BJ (cell line): ENCODE measurements around the gene UNC5A. TPM values are rescaled to one million over a fixed set of nuclear protein-coding genes. Genes with fewer than 3 reads are reported as not detected.

Source experiments
- CTCF ChIA-PET: fragments of 350-600 bp; formaldehyde crosslinking; extraction: SDS; loops from one replicate; lab custom pipeline; 2021; ENCODE audit warnings: antibody characterized with exemption, inconsistent platforms; lab: Yijun Ruan, JAX
- POLR2A ChIA-PET: fragments of 300-600 bp; sonication (Branson Sonifier 250); formaldehyde crosslinking; extraction: SDS; loops from one replicate; lab custom pipeline; 2021; ENCODE audit warnings: antibody characterized with exemption; lab: Charles Lee
- DNase-seq: peaks from one replicate; pipeline ENCODE4 v3.0.0-alpha.2; 2011; ENCODE audit warnings: low read depth
- H3K27me3 ChIP-seq: 2 replicates; pipeline ENCODE4 v1.6.0; 2011; ENCODE audit warnings: low read length; ENCODE audit not compliant: control insufficient read depth, insufficient read depth
- H3K36me3 ChIP-seq: 2 replicates; pipeline ENCODE4 v1.5.1; 2011; ENCODE audit warnings: low read length; ENCODE audit not compliant: control insufficient read depth, insufficient read depth
- H3K4me3 ChIP-seq: 2 replicates; pipeline ENCODE4 v1.5.1; 2011; ENCODE audit warnings: low read depth, mild to moderate bottlenecking, control low read depth, low read length
- polyA plus RNA-seq: library from polyadenylated mRNA; depleted of rRNA; stranded (reverse); fragments of >200 nt; gene quantifications from 2 replicates; pipeline ENCODE4 v1.2.3, GENCODE V29; 2011
- TF ChIP-seq, protein P1 (sequence below): IDR thresholded peaks from 2 replicates; pipeline ENCODE4 v1.5.1; 2011; ENCODE audit warnings: low read depth, mild to moderate bottlenecking, control low read depth, inconsistent platforms, low read length, moderate library complexity; ENCODE audit not compliant: insufficient read depth

The UNC5A gene
- polyA plus RNA-seq, 1 experiment, result not detected

GRCh38 chr5:176861276-176861675 lies 50.9 kb downstream of the UNC5A start:
- no peaks in the 10 kb centered on the region for H3K36me3 ChIP-seq
- no peak overlapping the region for H3K4me3 ChIP-seq
- H3K27me3 ChIP-seq, result peaks cover 25% of the 10 kb centered on the region
- TF ChIP-seq, protein P1, sequence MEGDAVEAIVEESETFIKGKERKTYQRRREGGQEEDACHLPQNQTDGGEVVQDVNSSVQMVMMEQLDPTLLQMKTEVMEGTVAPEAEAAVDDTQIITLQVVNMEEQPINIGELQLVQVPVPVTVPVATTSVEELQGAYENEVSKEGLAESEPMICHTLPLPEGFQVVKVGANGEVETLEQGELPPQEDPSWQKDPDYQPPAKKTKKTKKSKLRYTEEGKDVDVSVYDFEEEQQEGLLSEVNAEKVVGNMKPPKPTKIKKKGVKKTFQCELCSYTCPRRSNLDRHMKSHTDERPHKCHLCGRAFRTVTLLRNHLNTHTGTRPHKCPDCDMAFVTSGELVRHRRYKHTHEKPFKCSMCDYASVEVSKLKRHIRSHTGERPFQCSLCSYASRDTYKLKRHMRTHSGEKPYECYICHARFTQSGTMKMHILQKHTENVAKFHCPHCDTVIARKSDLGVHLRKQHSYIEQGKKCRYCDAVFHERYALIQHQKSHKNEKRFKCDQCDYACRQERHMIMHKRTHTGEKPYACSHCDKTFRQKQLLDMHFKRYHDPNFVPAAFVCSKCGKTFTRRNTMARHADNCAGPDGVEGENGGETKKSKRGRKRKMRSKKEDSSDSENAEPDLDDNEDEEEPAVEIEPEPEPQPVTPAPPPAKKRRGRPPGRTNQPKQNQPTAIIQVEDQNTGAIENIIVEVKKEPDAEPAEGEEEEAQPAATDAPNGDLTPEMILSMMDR, result no peak
- ChIA-PET POLR2A (no interaction called here), CTCF (no interaction called here)
- DNase-seq, result no peak

- TF ChIP-seq, protein P1, result no peak
- CTCF ChIA-PET, result no interaction called here
- Histone ChIP-seq H3K4me3 (no peak overlapping the region), H3K27me3 (peaks cover 30% of the 10 kb centered on the region), H3K36me3 (no peaks in the 10 kb centered on the region)
- DNase-seq, result no peak
- POLR2A ChIA-PET, result no interaction called here
These were observed 52.1 kb downstream of the UNC5A start for GRCh38 chr5:176862330-176862995.

GRCh38 chr5:176863041-176863764 lies 52.8 kb downstream of the UNC5A start:
- no peaks in the 10 kb centered on the region for H3K36me3 ChIP-seq
- no peak overlapping the region for H3K4me3 ChIP-seq
- no peak for DNase-seq
- POLR2A ChIA-PET, result no interaction called here
- CTCF ChIA-PET, result interaction anchor here (1.2 kb wide), 1 partner anchor 19 kb away, joined by 3 read pairs; no protein-coding TSS in a partner anchor
- TF ChIP-seq, protein P1, result no peak
- peaks cover 30% of the 10 kb centered on the region for H3K27me3 ChIP-seq

- ChIA-PET POLR2A (no interaction called here), CTCF (interaction anchor here (1.2 kb wide), 1 partner anchor 19 kb away, joined by 3 read pairs; no protein-coding TSS in a partner anchor)
- Histone ChIP-seq H3K4me3 (no peak overlapping the region), H3K27me3 (peaks cover 30% of the 10 kb centered on the region), H3K36me3 (no peaks in the 10 kb centered on the region)
- no peak for DNase-seq
- TF ChIP-seq, protein P1, result no peak
These were observed 53.4 kb downstream of the UNC5A start for GRCh38 chr5:176863765-176864098.

DNA sequence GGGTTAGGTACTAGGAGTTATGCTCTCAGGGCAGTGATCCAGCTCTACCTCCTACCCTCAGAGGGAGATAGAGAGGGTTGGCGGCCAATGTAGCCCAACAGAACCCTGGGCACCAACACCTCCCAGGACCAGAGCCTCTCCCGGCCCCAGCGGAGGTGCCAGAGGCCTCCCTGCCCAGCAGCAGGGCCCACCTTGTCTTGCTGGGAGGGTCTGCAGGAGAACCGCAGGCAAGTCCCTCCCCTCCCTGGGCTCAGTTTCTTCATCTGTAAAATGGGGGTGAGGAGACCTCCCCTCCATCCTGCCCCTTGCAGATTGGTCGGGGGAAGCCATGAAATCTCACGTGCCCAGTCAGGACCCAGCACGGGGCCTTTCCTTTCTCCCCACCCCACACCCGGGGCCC lies 54.4 kb downstream of the UNC5A start:
- POLR2A ChIA-PET, result no interaction called here
- H3K27me3 ChIP-seq, result peaks cover 30% of the 10 kb centered on the region

More for the DNA sequence above, 54.4 kb downstream of the UNC5A start:
- DNase-seq, result no peak
- H3K36me3 ChIP-seq, result no peaks in the 10 kb centered on the region
- CTCF ChIA-PET, result interaction anchor here (1.2 kb wide), 1 partner anchor 18 kb away, joined by 3 read pairs; no protein-coding TSS in a partner anchor
- no peak overlapping the region for H3K4me3 ChIP-seq
- TF ChIP-seq, protein P1, result no peak
